ENCODE measurements around the gene TSC22D1. TPM values are rescaled to one million over a fixed set of nuclear protein-coding genes. Genes with fewer than 3 reads are reported as not detected.

TSC22D1 gene
- total RNA-seq, 1 experiment from 2014 or later = 37.2 TPM

- Mint-ChIP-seq H3K9me3 (ENCODE audit: low read depth, unreplicated experiment) (no peaks in the 10 kb centered on the region), H3K4me1 (ENCODE audit: low read depth, unreplicated experiment) (peaks cover 8% of the 10 kb centered on the region), H3K27ac (ENCODE audit: unreplicated experiment) (no peak overlapping the region), H3K27me3 (ENCODE audit: unreplicated experiment) (no peaks in the 10 kb centered on the region), H3K4me3 (ENCODE audit: low read depth, unreplicated experiment) (no peak overlapping the region), H3K36me3 (ENCODE audit: insufficient read depth, unreplicated experiment) (peaks cover 27% of the 10 kb centered on the region)
- DNase-seq = no peak
- no peak for TF ChIP-seq CTCF (IDR thresholded peaks at IDR 0.05; ENCODE audit: unreplicated experiment)
- intact Hi-C loops (cut with micrococcal nuclease; ENCODE audit: unreplicated experiment) = loop anchor here (5.0 kb wide), 5 partner anchors 33 to 297 kb away; no protein-coding TSS in a partner anchor
- no TSS peak for BruUV-seq (replicated peaks)
- CTCF ChIA-PET = no interaction called here
Observed at GRCh38 chr13:44439452-44440024, 136.6 kb downstream of the TSC22D1 start.

- Mint-ChIP-seq H3K27me3 (ENCODE audit: unreplicated experiment) (no peaks in the 10 kb centered on the region), H3K4me3 (ENCODE audit: low read depth, unreplicated experiment) (no peak overlapping the region), H3K4me1 (ENCODE audit: low read depth, unreplicated experiment) (peaks cover 11% of the 10 kb centered on the region), H3K36me3 (ENCODE audit: insufficient read depth, unreplicated experiment) (peaks cover 40% of the 10 kb centered on the region), H3K9me3 (ENCODE audit: low read depth, unreplicated experiment) (no peaks in the 10 kb centered on the region), H3K27ac (ENCODE audit: unreplicated experiment) (no peak overlapping the region)
- DNase-seq = no peak
- TF ChIP-seq CTCF (IDR thresholded peaks at IDR 0.05; ENCODE audit: unreplicated experiment) = no peak
- intact Hi-C loops (cut with micrococcal nuclease; ENCODE audit: unreplicated experiment) = loop anchor here (1.0 to 5.0 kb wide), 7 partner anchors 34 to 533 kb away; no protein-coding TSS in a partner anchor
- BruUV-seq (replicated peaks) = no TSS peak
- CTCF ChIA-PET = interaction anchor here (1.0 kb wide), 1 partner anchor 390 kb away, joined by 3 read pairs; no protein-coding TSS in a partner anchor
Observed at GRCh38 chr13:44438234-44438579, 137.9 kb downstream of the TSC22D1 start.

GRCh38 chr13:44437356-44438233, 138.5 kb downstream of the TSC22D1 start:
- Mint-ChIP-seq H3K36me3 (ENCODE audit: insufficient read depth, unreplicated experiment) (peaks cover 44% of the 10 kb centered on the region), H3K27me3 (ENCODE audit: unreplicated experiment) (no peaks in the 10 kb centered on the region), H3K9me3 (ENCODE audit: low read depth, unreplicated experiment) (no peaks in the 10 kb centered on the region), H3K27ac (ENCODE audit: unreplicated experiment) (no peak overlapping the region), H3K4me1 (ENCODE audit: low read depth, unreplicated experiment) (peaks cover 18% of the 10 kb centered on the region), H3K4me3 (ENCODE audit: low read depth, unreplicated experiment) (peak overlapping the region; percentile 71)
- no peak for DNase-seq
- no peak for TF ChIP-seq CTCF (IDR thresholded peaks at IDR 0.05; ENCODE audit: unreplicated experiment)
- intact Hi-C loops (cut with micrococcal nuclease; ENCODE audit: unreplicated experiment) = loop anchor here (1.0 to 5.0 kb wide), 7 partner anchors 35 to 532 kb away; no protein-coding TSS in a partner anchor
- CTCF ChIA-PET = interaction anchor here (0.6 to 2.1 kb wide), 7 partner anchors 131 to 532 kb away, joined by 3 to 8 read pairs (median 4); no protein-coding TSS in a partner anchor
- BruUV-seq (replicated peaks) = no TSS peak

- CTCF ChIA-PET = interaction anchor here (0.6 to 2.1 kb wide), 7 partner anchors 130 to 532 kb away, joined by 3 to 8 read pairs (median 4); no protein-coding TSS in a partner anchor
- no TSS peak for BruUV-seq (replicated peaks)
- peaks cover 19% of the 10 kb centered on the region for H3K4me1 Mint-ChIP-seq (ENCODE audit: low read depth, unreplicated experiment)
- H3K27me3 Mint-ChIP-seq (ENCODE audit: unreplicated experiment) = no peaks in the 10 kb centered on the region
- no peak for TF ChIP-seq CTCF (IDR thresholded peaks at IDR 0.05; ENCODE audit: unreplicated experiment)
- H3K9me3 Mint-ChIP-seq (ENCODE audit: low read depth, unreplicated experiment) = no peaks in the 10 kb centered on the region
- intact Hi-C loops (cut with micrococcal nuclease; ENCODE audit: unreplicated experiment) = loop anchor here (5.0 kb wide), 5 partner anchors 36 to 294 kb away; no protein-coding TSS in a partner anchor
- DNase-seq = peak; percentile 87
- peak overlapping the region; percentile 71 for H3K4me3 Mint-ChIP-seq (ENCODE audit: low read depth, unreplicated experiment)
- H3K27ac Mint-ChIP-seq (ENCODE audit: unreplicated experiment) = peak overlapping the region; percentile 92
- peaks cover 44% of the 10 kb centered on the region for H3K36me3 Mint-ChIP-seq (ENCODE audit: insufficient read depth, unreplicated experiment)
Observed at GRCh38 chr13:44436589-44437337, 139.4 kb downstream of the TSC22D1 start.
